ENCODE data around the gene NAA35.
A peak's percentile ranks its signal among the peaks of the same experiment; 100 is the strongest.

GRCh38 chr9:85900504-85901201 lies 40.3 kb upstream of the NAA35 start:
- TF ChIP-seq EZH2 (IDR thresholded peaks at IDR 0.05; ENCODE audit: borderline replicate concordance) (no peak), CTCF (IDR thresholded peaks at IDR 0.05; ENCODE audit: poor library complexity) (peak; percentile 41)
